ENCODE measurements around the gene ESCO1.

DNA sequence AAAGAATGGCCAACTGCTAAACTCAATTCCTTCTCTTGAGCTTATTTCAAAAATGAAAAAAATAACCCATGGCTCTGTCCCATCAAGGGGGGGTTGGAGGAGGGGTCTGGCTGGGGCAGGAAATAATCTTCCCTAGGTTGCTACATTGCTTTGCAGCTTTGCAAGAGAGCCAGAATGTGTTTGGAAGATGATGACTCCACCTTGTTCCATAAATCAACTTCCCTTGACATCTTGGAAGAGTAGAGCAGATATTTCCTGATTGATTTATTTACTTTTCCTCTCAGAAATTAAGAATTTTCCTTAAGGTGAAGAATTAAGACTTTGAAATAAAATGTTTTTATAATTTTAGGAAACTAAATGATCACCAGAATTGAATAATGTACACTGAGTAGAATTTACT, 41.3 kb downstream of the ESCO1 start:
- no peak for TF ChIP-seq CTCF (conservative IDR thresholded peaks at IDR 0.05; ENCODE audit: low read depth, low read length)
- no peak for TF ChIP-seq RAD21 (IDR thresholded peaks at IDR 0.05; ENCODE audit: low read length)
- no peak for TF ChIP-seq FOS (IDR thresholded peaks at IDR 0.05; ENCODE audit: low read depth, low read length)
- no peak for TF ChIP-seq POLR2A (IDR thresholded peaks at IDR 0.05; ENCODE audit: low read depth, low read length)
- TF ChIP-seq CEBPB (IDR thresholded peaks at IDR 0.05; ENCODE audit: low read depth, low read length) = no peak
- TF ChIP-seq, protein P1, sequence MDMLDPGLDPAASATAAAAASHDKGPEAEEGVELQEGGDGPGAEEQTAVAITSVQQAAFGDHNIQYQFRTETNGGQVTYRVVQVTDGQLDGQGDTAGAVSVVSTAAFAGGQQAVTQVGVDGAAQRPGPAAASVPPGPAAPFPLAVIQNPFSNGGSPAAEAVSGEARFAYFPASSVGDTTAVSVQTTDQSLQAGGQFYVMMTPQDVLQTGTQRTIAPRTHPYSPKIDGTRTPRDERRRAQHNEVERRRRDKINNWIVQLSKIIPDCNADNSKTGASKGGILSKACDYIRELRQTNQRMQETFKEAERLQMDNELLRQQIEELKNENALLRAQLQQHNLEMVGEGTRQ (IDR thresholded peaks at IDR 0.05; ENCODE audit: low read depth, low read length) = no peak
- no peak for TF ChIP-seq ELK1 (IDR thresholded peaks at IDR 0.05; ENCODE audit: borderline replicate concordance, low read depth, low read length)
- no peak for TF ChIP-seq MXI1 (IDR thresholded peaks at IDR 0.05; ENCODE audit: borderline replicate concordance, low read depth, low read length)
- TF ChIP-seq CHD1 (IDR thresholded peaks at IDR 0.05; ENCODE audit: low read depth, low read length) = no peak
- no peak for TF ChIP-seq BHLHE40 (IDR thresholded peaks at IDR 0.05; ENCODE audit: low read depth, low read length)
- no peak for TF ChIP-seq SMC3 (IDR thresholded peaks at IDR 0.05; ENCODE audit: low read depth, low read length)
- TF ChIP-seq RCOR1 (IDR thresholded peaks at IDR 0.05; ENCODE audit: insufficient replicate concordance, low read length) = no peak

Measured in IMR-90 (cell line).